OCI-LY1 (cell line): Measurements from ENCODE around the gene NELL1.

Experiments
- H2AFZ ChIP-seq: fragments of 200-600 bp; sonication (generic), shearing (Covaris generic); 2 replicates; pipeline ENCODE4 v1.6.0; 2014; ENCODE audit warnings: antibody characterized with exemption, mild to moderate bottlenecking, low read length
- H3F3A ChIP-seq: fragments of 200-600 bp; sonication (generic), shearing (Covaris generic); 2 replicates; pipeline ENCODE4 v1.6.0; 2014; ENCODE audit warnings: mild to moderate bottlenecking, antibody characterized with exemption, low read length, moderate library complexity; ENCODE audit not compliant: insufficient read depth
- H3K27ac ChIP-seq: fragments of 200-600 bp; sonication (generic); 2 replicates; pipeline ENCODE4 v1.5.1; 2014; ENCODE audit warnings: low read length, mixed run types, mild to moderate bottlenecking, low read depth; ENCODE audit not compliant: poor library complexity, severe bottlenecking
- H3K27me3 ChIP-seq: fragments of 200-600 bp; sonication (generic); 2 replicates; pipeline ENCODE4 v1.6.0; 2014; ENCODE audit warnings: antibody characterized with exemption, mild to moderate bottlenecking, low read length, moderate library complexity; ENCODE audit not compliant: insufficient read depth
- H3K36me3 ChIP-seq: fragments of 200-600 bp; sonication (generic); 2 replicates; pipeline ENCODE4 v1.6.1; 2014; ENCODE audit warnings: mild to moderate bottlenecking, antibody characterized with exemption, low read length, moderate library complexity, mixed read lengths; ENCODE audit not compliant: insufficient read depth
- H3K4me1 ChIP-seq: fragments of 200-600 bp; sonication (generic); 2 replicates; pipeline ENCODE4 v1.5.1; 2014; ENCODE audit warnings: mild to moderate bottlenecking, low read length, moderate library complexity; ENCODE audit not compliant: insufficient read depth, severe bottlenecking
- H3K4me2 ChIP-seq: fragments of 200-600 bp; sonication (generic), shearing (Covaris generic); 2 replicates; pipeline ENCODE4 v1.6.1; 2014; ENCODE audit warnings: low read length
- H3K4me3 ChIP-seq: fragments of 200-600 bp; sonication (generic); 2 replicates; pipeline ENCODE4 v1.5.1; 2014; ENCODE audit warnings: low read length, low read depth, mild to moderate bottlenecking, mixed read lengths; ENCODE audit not compliant: poor library complexity, severe bottlenecking
- H3K79me2 ChIP-seq: fragments of 200-600 bp; shearing (Covaris generic); 2 replicates; pipeline ENCODE4 v1.6.1; 2016; ENCODE audit warnings: mixed run types, low read length, mixed read lengths; ENCODE audit not compliant: insufficient read depth
- H3K9ac ChIP-seq: fragments of 200-600 bp; sonication (generic), shearing (Covaris generic); 2 replicates; pipeline ENCODE4 v1.6.1; 2014; ENCODE audit warnings: mild to moderate bottlenecking, low read length, mixed read lengths
- H3K9me2 ChIP-seq: fragments of 200-600 bp; sonication (generic), shearing (Covaris generic); 2 replicates; pipeline ENCODE4 v1.6.1; 2014; ENCODE audit warnings: low read depth, mild to moderate bottlenecking, low read length, mixed read lengths
- H3K9me3 ChIP-seq: fragments of 200-600 bp; shearing (Covaris generic); 2 replicates; pipeline ENCODE4 v1.6.1; 2014; ENCODE audit warnings: low read length, mixed read lengths
- H4K20me1 ChIP-seq: fragments of 200-600 bp; sonication (generic), shearing (Covaris generic); 2 replicates; pipeline ENCODE4 v1.6.0; 2016; ENCODE audit warnings: mild to moderate bottlenecking, low read length; ENCODE audit not compliant: insufficient read depth
- EZH2 ChIP-seq: fragments of 200-600 bp; sonication (generic), shearing (Covaris generic); IDR thresholded peaks from 2 replicates; pipeline ENCODE4 v1.8.0; 2017; ENCODE audit warnings: borderline replicate concordance, mixed run types, mild to moderate bottlenecking, antibody characterized with exemption, low read length, moderate library complexity, mixed read lengths
- TF ChIP-seq, protein P1 (sequence below): fragments of 200-600 bp; sonication (generic), shearing (Covaris generic); IDR thresholded peaks from 2 replicates; pipeline ENCODE4 v1.5.1; 2017; ENCODE audit warnings: mild to moderate bottlenecking, antibody characterized with exemption, low read length, moderate library complexity, mixed read lengths

NELL1 gene

GRCh38 chr11:21119411-21119810, 450.0 kb downstream of the NELL1 start:
- Histone ChIP-seq H3K4me3 (no peak overlapping the region), H3K4me2 (no peak overlapping the region), H3K27me3 (no peaks in the 10 kb centered on the region), H3K79me2 (no peaks in the 10 kb centered on the region), H2AFZ (no peak overlapping the region), H3K36me3 (no peaks in the 10 kb centered on the region), H3K9me3 (no peaks in the 10 kb centered on the region), H4K20me1 (no peaks in the 10 kb centered on the region), H3K9ac (no peak overlapping the region), H3K9me2 (no peaks in the 10 kb centered on the region), H3F3A (no peaks in the 10 kb centered on the region), H3K4me1 (no peaks in the 10 kb centered on the region), H3K27ac (no peak overlapping the region)
- TF ChIP-seq, protein P1, sequence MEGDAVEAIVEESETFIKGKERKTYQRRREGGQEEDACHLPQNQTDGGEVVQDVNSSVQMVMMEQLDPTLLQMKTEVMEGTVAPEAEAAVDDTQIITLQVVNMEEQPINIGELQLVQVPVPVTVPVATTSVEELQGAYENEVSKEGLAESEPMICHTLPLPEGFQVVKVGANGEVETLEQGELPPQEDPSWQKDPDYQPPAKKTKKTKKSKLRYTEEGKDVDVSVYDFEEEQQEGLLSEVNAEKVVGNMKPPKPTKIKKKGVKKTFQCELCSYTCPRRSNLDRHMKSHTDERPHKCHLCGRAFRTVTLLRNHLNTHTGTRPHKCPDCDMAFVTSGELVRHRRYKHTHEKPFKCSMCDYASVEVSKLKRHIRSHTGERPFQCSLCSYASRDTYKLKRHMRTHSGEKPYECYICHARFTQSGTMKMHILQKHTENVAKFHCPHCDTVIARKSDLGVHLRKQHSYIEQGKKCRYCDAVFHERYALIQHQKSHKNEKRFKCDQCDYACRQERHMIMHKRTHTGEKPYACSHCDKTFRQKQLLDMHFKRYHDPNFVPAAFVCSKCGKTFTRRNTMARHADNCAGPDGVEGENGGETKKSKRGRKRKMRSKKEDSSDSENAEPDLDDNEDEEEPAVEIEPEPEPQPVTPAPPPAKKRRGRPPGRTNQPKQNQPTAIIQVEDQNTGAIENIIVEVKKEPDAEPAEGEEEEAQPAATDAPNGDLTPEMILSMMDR, result no peak
- no peak for TF ChIP-seq EZH2

DNA sequence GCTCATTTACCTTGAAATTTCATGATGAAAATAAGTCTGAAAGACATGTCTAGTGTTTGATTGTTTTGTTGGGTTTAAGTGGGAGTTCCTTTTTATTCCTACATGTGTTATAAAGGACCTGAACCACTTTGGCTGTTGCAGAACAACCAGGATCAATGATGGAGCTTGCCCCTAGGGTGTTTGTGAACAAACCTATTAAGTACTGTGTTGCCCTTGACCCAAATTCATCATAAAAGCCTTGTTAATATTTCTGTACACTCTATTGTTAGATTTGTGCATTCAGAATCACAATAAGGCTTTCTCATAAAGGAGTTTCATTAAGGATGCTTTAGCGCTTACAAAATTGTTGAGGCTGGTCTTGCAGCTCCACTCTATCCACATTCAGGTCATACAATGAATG, 452.6 kb downstream of the NELL1 start:
- Histone ChIP-seq H3K9me2 (no peaks in the 10 kb centered on the region), H3K9me3 (no peaks in the 10 kb centered on the region), H4K20me1 (no peaks in the 10 kb centered on the region), H3K4me1 (no peaks in the 10 kb centered on the region), H3K27ac (no peak overlapping the region), H3F3A (no peaks in the 10 kb centered on the region), H3K36me3 (no peaks in the 10 kb centered on the region), H2AFZ (no peak overlapping the region), H3K27me3 (no peaks in the 10 kb centered on the region), H3K9ac (no peak overlapping the region), H3K4me3 (no peak overlapping the region), H3K79me2 (no peaks in the 10 kb centered on the region), H3K4me2 (no peak overlapping the region)
- TF ChIP-seq EZH2, result no peak

- H3K9me3 ChIP-seq, result no peaks in the 10 kb centered on the region
- H4K20me1 ChIP-seq, result no peaks in the 10 kb centered on the region
- H3F3A ChIP-seq, result no peaks in the 10 kb centered on the region
- H3K36me3 ChIP-seq, result no peaks in the 10 kb centered on the region
- no peaks in the 10 kb centered on the region for H3K4me1 ChIP-seq
- TF ChIP-seq, protein P1, result no peak
- TF ChIP-seq EZH2, result no peak
- H3K9ac ChIP-seq, result no peak overlapping the region
- no peak overlapping the region for H3K27ac ChIP-seq
- no peaks in the 10 kb centered on the region for H3K9me2 ChIP-seq
- H3K79me2 ChIP-seq, result no peaks in the 10 kb centered on the region
- no peak overlapping the region for H3K4me3 ChIP-seq
- H2AFZ ChIP-seq, result no peak overlapping the region
- no peak overlapping the region for H3K4me2 ChIP-seq
- no peaks in the 10 kb centered on the region for H3K27me3 ChIP-seq
Measured at GRCh38 chr11:21122523-21122922, 453.1 kb downstream of the NELL1 start.

DNA sequence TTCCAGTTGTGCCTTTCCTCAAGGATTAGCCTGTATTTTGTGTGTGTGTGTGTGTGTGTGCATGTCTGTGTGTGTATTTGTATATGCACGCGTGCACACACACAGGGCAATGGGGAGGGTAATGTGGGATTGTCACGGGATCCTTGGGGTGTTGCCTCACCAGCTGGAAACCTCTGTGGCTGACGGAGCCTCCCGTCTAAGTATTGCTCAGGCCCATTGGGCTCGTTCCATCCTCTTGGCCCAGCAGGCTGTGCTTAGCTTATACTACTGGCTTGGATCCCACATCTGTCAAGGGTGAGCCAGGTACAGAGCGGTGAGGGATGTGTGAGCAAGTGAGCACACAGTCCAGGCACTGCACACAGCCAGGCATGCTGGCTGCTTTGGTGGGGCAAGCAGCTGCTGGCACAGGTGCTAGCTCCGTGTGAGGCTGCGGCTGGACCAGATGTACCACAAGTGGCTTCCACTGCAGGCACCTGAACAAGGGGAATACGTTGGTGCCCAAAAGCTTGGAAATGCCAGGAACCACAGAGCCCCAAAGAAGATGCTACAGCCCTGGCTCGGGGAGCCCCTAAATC, 462.8 kb downstream of the NELL1 start:
- Histone ChIP-seq H3K9me2 (no peaks in the 10 kb centered on the region), H3K4me3 (no peak overlapping the region), H2AFZ (no peak overlapping the region), H3K9me3 (no peaks in the 10 kb centered on the region), H3K27ac (no peak overlapping the region), H3K79me2 (no peaks in the 10 kb centered on the region), H3K27me3 (no peaks in the 10 kb centered on the region), H3K36me3 (no peaks in the 10 kb centered on the region), H3K4me1 (no peaks in the 10 kb centered on the region), H3K4me2 (no peak overlapping the region), H3F3A (no peaks in the 10 kb centered on the region), H3K9ac (no peak overlapping the region), H4K20me1 (no peaks in the 10 kb centered on the region)
- no peak for TF ChIP-seq EZH2
- TF ChIP-seq, protein P1, result no peak
